ENCODE data around the gene KIRREL2. TPM values are rescaled to one million over a fixed set of nuclear protein-coding genes. Genes with fewer than 3 reads are reported as not detected.

Gene KIRREL2
- total and polyA plus RNA-seq, 2 of the 8 experiments (the other 6 are each of a cell fraction or from before 2014, with no cell fraction given), result 2.4 to 4.6 TPM

DNA sequence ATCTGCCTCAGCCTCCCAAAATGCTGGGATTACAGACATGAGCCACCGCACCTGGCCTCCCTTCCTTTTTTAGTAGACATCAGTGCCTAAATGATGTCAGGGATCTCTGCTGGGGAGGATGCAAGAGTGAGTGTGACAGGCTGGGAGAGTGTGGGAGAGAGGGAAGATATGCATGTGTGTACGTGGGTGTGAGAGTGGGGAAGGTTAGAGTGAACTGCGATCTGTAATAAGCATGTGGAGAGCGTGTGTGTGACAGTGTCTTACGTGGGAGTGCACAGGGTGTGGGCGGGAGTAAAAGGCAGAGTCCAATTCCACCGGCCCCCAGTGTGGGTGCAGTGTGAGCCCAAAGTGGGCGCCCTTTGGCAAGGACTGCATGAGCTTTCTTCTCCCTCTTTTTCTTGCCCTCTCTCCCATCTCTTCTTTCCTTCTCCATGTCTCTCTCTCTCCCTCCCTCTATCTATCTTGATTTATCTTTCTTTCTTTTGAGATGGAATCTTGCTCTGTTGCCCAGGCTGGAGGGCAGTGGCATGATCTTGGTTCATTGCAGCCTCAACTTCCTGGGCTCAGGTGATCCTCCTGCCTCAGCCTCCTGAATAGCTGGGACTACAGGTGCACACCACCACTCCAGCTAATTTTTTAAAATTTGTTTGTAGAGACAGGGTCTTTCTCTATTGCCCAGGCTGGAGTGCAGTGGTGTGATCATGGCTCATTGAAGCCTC, 3.5 kb upstream of the KIRREL2 start (continued):
- no peak for TF ChIP-seq KDM1A (IDR thresholded peaks at IDR 0.05; ENCODE audit: borderline replicate concordance, low read length)

Measured in H1 (cell line).